H1 (cell line): Measurements from ENCODE around the gene MINDY1. TPM values are rescaled to one million over a fixed set of nuclear protein-coding genes. Genes with fewer than 3 reads are reported as not detected.

ENCODE experiments used
- CTCF ChIA-PET: fragments of 300-600 bp; sonication (Branson Sonifier 250); formaldehyde crosslinking; loops from one replicate; lab custom pipeline; 2021; ENCODE audit not compliant: partially characterized antibody; lab: Charles Lee
- POLR2A ChIA-PET: fragments of 300-600 bp; sonication (Branson Sonifier 250); formaldehyde crosslinking; loops from one replicate; lab custom pipeline; 2021; ENCODE audit warnings: inconsistent platforms; ENCODE audit not compliant: partially characterized antibody; lab: Charles Lee
- DNase-seq, 2 experiments: peaks; one replicate each; pipeline versions ENCODE4 v3.0.0 to v3.0.0-alpha.2; 2010 to 2022; ENCODE audit warnings: low spot score in 2 of 2, low read depth in 1 of 2, mixed read lengths in 1 of 2
- FAIRE-seq: peaks from 2 replicates; lab custom pipeline; 2011; peaks lifted over from hg19 to GRCh38; lab: Jason Lieb, UNC
- H2AFZ ChIP-seq: 2 replicates; pipeline ENCODE4 v1.8.1; 2012; ENCODE audit warnings: low read length, inconsistent platforms
- H2AK5ac ChIP-seq: 2 replicates; pipeline ENCODE4 v1.6.1; 2013; ENCODE audit warnings: low read depth, low read length
- H2BK120ac ChIP-seq: replicated peaks from 2 replicates; pipeline ENCODE3; 2013; ENCODE audit warnings: low read depth, low read length, inconsistent platforms
- H2BK12ac ChIP-seq: 2 replicates; pipeline ENCODE4 v1.6.1; 2013; ENCODE audit warnings: low read depth, low read length
- H2BK15ac ChIP-seq: 2 replicates; pipeline ENCODE4 v1.6.1; 2013; ENCODE audit warnings: low read length
- H2BK20ac ChIP-seq: 2 replicates; pipeline ENCODE4 v1.6.1; 2013; ENCODE audit warnings: low read length
- H2BK5ac ChIP-seq: 2 replicates; pipeline ENCODE4 v1.6.1; 2013; ENCODE audit warnings: low read depth, low read length
- H3K14ac ChIP-seq: 2 replicates; pipeline ENCODE4 v1.6.1; 2013; ENCODE audit warnings: inconsistent platforms; ENCODE audit not compliant: insufficient read length
- H3K18ac ChIP-seq: 2 replicates; pipeline ENCODE4 v1.6.1; 2013; ENCODE audit warnings: low read length; ENCODE audit errors: extremely low read depth
- H3K23ac ChIP-seq: 2 replicates; pipeline ENCODE4 v1.6.1; 2013; ENCODE audit warnings: inconsistent platforms; ENCODE audit not compliant: insufficient read length
- H3K23me2 ChIP-seq: 2 replicates; pipeline ENCODE4 v1.6.1; 2013; ENCODE audit warnings: low read depth, low read length
- H3K27ac ChIP-seq: 2 replicates; pipeline ENCODE4 v1.6.1; 2011; ENCODE audit warnings: low read depth, low read length, inconsistent platforms
- H3K27me3 ChIP-seq, 4 experiments: replicated peaks in 1 of 4; 1 replicate in 1 of 4; 2 replicates in 3 of 4; pipeline versions ENCODE4 v1.6.1 to v1.8.1; 2011 to 2013; ENCODE audit warnings: low read length in 3 of 4, mild to moderate bottlenecking in 3 of 4, inconsistent platforms in 2 of 4, mixed read lengths in 2 of 4, moderate library complexity in 1 of 4; ENCODE audit not compliant: control insufficient read depth in 3 of 4, insufficient read depth in 3 of 4; ENCODE audit errors: extremely low read depth in 1 of 4
- H3K36me3 ChIP-seq, 4 experiments: 2 replicates each; pipeline versions ENCODE4 v1.6.1 to v1.8.1; 2011 to 2013; ENCODE audit warnings: mild to moderate bottlenecking in 4 of 4, low read length in 3 of 4, moderate library complexity in 2 of 4, control low read depth in 1 of 4, inconsistent platforms in 1 of 4; ENCODE audit not compliant: insufficient read depth in 4 of 4, control insufficient read depth in 2 of 4
- H3K4ac ChIP-seq: replicated peaks from 2 replicates; pipeline ENCODE3; 2013; ENCODE audit warnings: low read length, low read depth, mixed read lengths, inconsistent platforms; ENCODE audit not compliant: insufficient read length
- H3K4me1 ChIP-seq, 4 experiments: replicated peaks in 1 of 4; 1 replicate in 1 of 4; 2 replicates in 3 of 4; pipeline versions ENCODE4 v1.6.1 to v1.8.1; 2011 to 2013; ENCODE audit warnings: low read length in 3 of 4, inconsistent platforms in 2 of 4, mixed read lengths in 1 of 4; ENCODE audit not compliant: insufficient read depth in 4 of 4, control insufficient read depth in 3 of 4
- H3K4me2 ChIP-seq, 2 experiments: 2 replicates each; pipeline versions ENCODE4 v1.6.1 to v1.8.1; 2011 to 2013; ENCODE audit warnings: low read depth in 2 of 2, low read length in 2 of 2, control low read depth in 1 of 2, inconsistent platforms in 1 of 2, mild to moderate bottlenecking in 1 of 2; ENCODE audit not compliant: insufficient read depth in 1 of 2
- H3K4me3 ChIP-seq, 4 experiments: fragments of 200-600, 300-600 bp in 1 of 4; sonication (generic), shearing (Covaris generic), sonication (Bioruptor Twin) in 1 of 4; 2 replicates each; pipeline versions ENCODE4 v1.5.1 to v1.8.1; 2011 to 2016; ENCODE audit warnings: low read length in 4 of 4, low read depth in 3 of 4, control low read depth in 2 of 4, inconsistent platforms in 2 of 4, mild to moderate bottlenecking in 2 of 4, mixed read lengths in 1 of 4, moderate library complexity in 1 of 4; ENCODE audit not compliant: insufficient read depth in 2 of 4; ENCODE audit errors: extremely low read depth in 1 of 4
- H3K56ac ChIP-seq: replicated peaks from 2 replicates; pipeline ENCODE3; 2013; ENCODE audit warnings: low read depth, mild to moderate bottlenecking, mixed read lengths, low read length, inconsistent platforms; ENCODE audit not compliant: insufficient read length
- H3K79me1 ChIP-seq: 2 replicates; pipeline ENCODE4 v1.6.1; 2013; ENCODE audit warnings: low read depth, low read length, control low read depth
- H3K79me2 ChIP-seq, 2 experiments: 2 replicates each; pipeline versions ENCODE4 v1.6.1 to v1.8.1; 2012 to 2013; ENCODE audit warnings: low read length in 2 of 2, mild to moderate bottlenecking in 2 of 2, inconsistent platforms in 1 of 2; ENCODE audit not compliant: insufficient read depth in 2 of 2, control insufficient read depth in 1 of 2
- H3K9ac ChIP-seq, 4 experiments: replicated peaks in 1 of 4; 1 replicate in 1 of 4; 2 replicates in 3 of 4; pipeline versions ENCODE4 v1.6.1 to v1.8.1; 2011 to 2013; ENCODE audit warnings: low read depth in 3 of 4, low read length in 3 of 4, control low read depth in 2 of 4, mild to moderate bottlenecking in 2 of 4, moderate library complexity in 2 of 4, inconsistent platforms in 1 of 4; ENCODE audit errors: extremely low read depth in 1 of 4
- H3K9me3 ChIP-seq, 2 experiments: 2 replicates each; pipeline versions ENCODE4 v1.6.1 to v1.8.1; 2012 to 2013; ENCODE audit warnings: mild to moderate bottlenecking in 2 of 2, moderate library complexity in 2 of 2, control low read depth in 1 of 2, inconsistent platforms in 1 of 2, low read depth in 1 of 2, low read length in 1 of 2, mixed read lengths in 1 of 2; ENCODE audit not compliant: insufficient read depth in 2 of 2
- H4K20me1 ChIP-seq, 2 experiments: replicated peaks in 1 of 2; 2 replicates each; pipeline versions ENCODE3 to v1.8.1; 2011 to 2013; ENCODE audit warnings: inconsistent platforms in 2 of 2, low read length in 2 of 2, mild to moderate bottlenecking in 1 of 2; ENCODE audit not compliant: insufficient read depth in 2 of 2, control insufficient read depth in 1 of 2
- H4K5ac ChIP-seq: 2 replicates; pipeline ENCODE4 v1.6.1; 2013; ENCODE audit warnings: low read length, low read depth, mixed read lengths, inconsistent platforms; ENCODE audit not compliant: insufficient read length
- H4K8ac ChIP-seq: 2 replicates; pipeline ENCODE4 v1.8.0; 2013; ENCODE audit warnings: mild to moderate bottlenecking, moderate library complexity, low read length, inconsistent platforms; ENCODE audit not compliant: insufficient read depth; ENCODE audit errors: extremely low read depth
- H4K91ac ChIP-seq: replicated peaks from 2 replicates; pipeline ENCODE3; 2013; ENCODE audit warnings: low read length, mixed read lengths, inconsistent platforms; ENCODE audit not compliant: insufficient read length
- BACH1 ChIP-seq: IDR thresholded peaks from 2 replicates; pipeline ENCODE4 v1.6.1; 2012; ENCODE audit warnings: low read length, improper control_type of control experiment
- CBX5 ChIP-seq: fragments of 300-800, 300-1000 bp; sonication (generic); IDR thresholded peaks from 2 replicates; pipeline ENCODE4 v1.7.1; 2016; ENCODE audit warnings: antibody characterized with exemption, low read length, low read depth
- CHD1 ChIP-seq: IDR thresholded peaks from 2 replicates; pipeline ENCODE4 v1.6.1; 2012; ENCODE audit warnings: low read depth, low read length, improper control_type of control experiment
- CTCF ChIP-seq, 3 experiments: IDR thresholded peaks; 1 replicate in 2 of 3; 2 replicates in 1 of 3; pipeline versions ENCODE4 v1.5.1 to v1.6.1; 2011; ENCODE audit warnings: low read length in 3 of 3, mild to moderate bottlenecking in 3 of 3, inconsistent platforms in 2 of 3, low read depth in 1 of 3, moderate library complexity in 1 of 3; ENCODE audit not compliant: insufficient read depth in 1 of 3; ENCODE audit errors: control extremely low read depth in 1 of 3
- FOSL1 ChIP-seq: IDR thresholded peaks from 2 replicates; pipeline ENCODE4 v1.6.1; 2011; ENCODE audit warnings: mild to moderate bottlenecking, low read depth, low read length, moderate library complexity; ENCODE audit not compliant: insufficient read depth
- GTF2F1 ChIP-seq: IDR thresholded peaks from 2 replicates; pipeline ENCODE4 v1.6.1; 2012; ENCODE audit warnings: low read depth, low read length, improper control_type of control experiment, borderline replicate concordance
- JUND ChIP-seq: IDR thresholded peaks from 2 replicates; pipeline ENCODE4 v1.6.1; 2011; ENCODE audit warnings: mild to moderate bottlenecking, improper control_type of control experiment, low read length
- RFX5 ChIP-seq: IDR thresholded peaks from 2 replicates; pipeline ENCODE4 v1.6.1; 2011; ENCODE audit warnings: low read depth, low read length, improper control_type of control experiment, borderline replicate concordance
- SP2 ChIP-seq: IDR thresholded peaks from 2 replicates; pipeline ENCODE4 v1.6.1; 2012; ENCODE audit warnings: mild to moderate bottlenecking, low read length, inconsistent platforms
- ZNF274 ChIP-seq: IDR thresholded peaks from 2 replicates; pipeline ENCODE4 v1.7.0; 2012; ENCODE audit warnings: low read length, borderline replicate concordance; ENCODE audit errors: extremely low read depth
- WGBS, 2 experiments: shearing (Covaris generic) in 1 of 2; methylation state at CpG; one replicate each; pipeline versions ENCODE4 v1.1.6 to v1.1.7; 2013 to 2015; ENCODE audit warnings: low lambda C conversion rate in 2 of 2, mixed read lengths in 2 of 2, inconsistent platforms in 1 of 2, low coverage in 1 of 2, missing lambda C conversion rate in 1 of 2; ENCODE audit not compliant: insufficient replicate concordance in 2 of 2, insufficient coverage in 1 of 2, insufficient read length in 1 of 2; ENCODE audit errors: extremely low coverage in 1 of 2, missing lambda C conversion rate in 1 of 2; 5-methylcytosine and 5-hydroxymethylcytosine counted together
- polyA plus RNA-seq, 7 experiments: library from polyadenylated mRNA; depleted of rRNA in 3 of 7; stranded (reverse) in 5 of 7; unstranded in 2 of 7; fragments of >200 nt in 5 of 7; fragments of 200-250 nt in 2 of 7; gene quantifications; 1 replicate in 5 of 7; 2 replicates in 1 of 7; 4 replicates in 1 of 7; pipeline versions ENCODE4 v1.2.1 to v1.2.3, GENCODE V29; 2011 to 2013; ENCODE audit warnings: missing spikeins in 2 of 7, mixed read lengths in 2 of 7
- total RNA-seq: library from RNA; stranded (reverse); fragmentation: NEBNext Ultra II Directional; extraction: Animal tissue kit (Norgen Biotek cat#: 25700); gene quantifications from 2 replicates; pipeline ENCODE4 v1.2.1, GENCODE V29; 2021
- TF ChIP-seq, protein P1 (sequence below): IDR thresholded peaks from 2 replicates; pipeline ENCODE4 v1.6.1; 2012; ENCODE audit warnings: inconsistent platforms

Gene MINDY1
- total and polyA plus RNA-seq, 2 of the 8 experiments (the other 6 are each of a cell fraction or from before 2014, with no cell fraction given): 10.3 to 11.4 TPM

GRCh38 chr1:151001602-151002001 lies 5.1 kb downstream of the MINDY1 start:
- Histone ChIP-seq H3K9me3 (no peaks in the 10 kb centered on the region), H2BK120ac (no peak overlapping the region), H3K4me2 (no peak overlapping the region), H2BK15ac (no peak overlapping the region), H3K79me1 (no peaks in the 10 kb centered on the region), H3K79me2 (no peaks in the 10 kb centered on the region), H3K4me3 (no peak overlapping the region), H3K36me3 (peaks cover 0 to 7% (median 5%) of the 10 kb centered on the region in 4 experiments; a peak in 6 of 8 replicates), H3K18ac (no peak overlapping the region), H3K4me1 (peaks cover 0 to 6% (median 4%) of the 10 kb centered on the region in 4 experiments; a peak in 4 of 7 replicates), H4K91ac (no peak overlapping the region), H3K23ac (no peak overlapping the region), H2AK5ac (no peak overlapping the region), H3K9ac (no peak overlapping the region), H3K14ac (no peak overlapping the region), H2BK5ac (no peak overlapping the region), H2AFZ (no peak overlapping the region), H4K5ac (no peak overlapping the region), H3K56ac (no peak overlapping the region), H3K27ac (no peak overlapping the region), H3K4ac (no peak overlapping the region), H2BK12ac (no peak overlapping the region), H3K23me2 (peaks cover 3% of the 10 kb centered on the region; the same call in 1 of the 2 replicates), H2BK20ac (no peak overlapping the region), H3K27me3 (no peaks in the 10 kb centered on the region), H4K8ac (no peak overlapping the region), H4K20me1 (no peaks in the 10 kb centered on the region)
- CTCF ChIA-PET: interaction anchor here (0.5 to 7.8 kb wide), 8 partner anchors 8 to 609 kb away, joined by 3 to 142 read pairs (median 4); partner anchors contain the start of gene ANXA9
- 86% methylated on average over 4 of the region's 4 CpGs; no CpG with 5 or more reads in 1 of the 2 experiments for WGBS, 2 experiments
- DNase-seq (no peak), FAIRE-seq (no peak)
- POLR2A ChIA-PET: interaction anchor here (0.9 to 1.2 kb wide), 7 partner anchors 13 to 423 kb away, joined by 3 to 4 read pairs (median 3); no protein-coding TSS in a partner anchor
- TF ChIP-seq CHD1 (no peak), CBX5 (no peak), FOSL1 (no peak), ZNF274 (no peak), GTF2F1 (no peak), BACH1 (no peak), SP2 (no peak), RFX5 (no peak), JUND (no peak), CTCF (IDR thresholded peaks at IDR 0.05; ENCODE audit: control extremely low read depth in 1 of 3, insufficient read depth in 1 of 3, low read depth in 1 of 3, low read length in 3 of 3) (no peak)
- TF ChIP-seq, protein P1, sequence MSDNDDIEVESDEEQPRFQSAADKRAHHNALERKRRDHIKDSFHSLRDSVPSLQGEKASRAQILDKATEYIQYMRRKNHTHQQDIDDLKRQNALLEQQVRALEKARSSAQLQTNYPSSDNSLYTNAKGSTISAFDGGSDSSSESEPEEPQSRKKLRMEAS: no peak
